HG03095 (cell line): ENCODE measurements around the gene STEAP1B.
"Not testable (repeated sequence)": the region's sequence is repeated elsewhere in the genome, so short reads cannot be mapped to it uniquely, and the experiment has no call there.

Experiments used
- ATAC-seq: cut with Tn5 transposase; IDR thresholded peaks from one replicate; pipeline ENCODE4 v1.9.1; 2021; ENCODE audit warnings: moderate library complexity; ENCODE audit not compliant: unreplicated experiment

STEAP1B gene

GRCh38 chr7:22460363-22460988, 39.5 kb downstream of the STEAP1B start:
- no peak for ATAC-seq

DNA sequence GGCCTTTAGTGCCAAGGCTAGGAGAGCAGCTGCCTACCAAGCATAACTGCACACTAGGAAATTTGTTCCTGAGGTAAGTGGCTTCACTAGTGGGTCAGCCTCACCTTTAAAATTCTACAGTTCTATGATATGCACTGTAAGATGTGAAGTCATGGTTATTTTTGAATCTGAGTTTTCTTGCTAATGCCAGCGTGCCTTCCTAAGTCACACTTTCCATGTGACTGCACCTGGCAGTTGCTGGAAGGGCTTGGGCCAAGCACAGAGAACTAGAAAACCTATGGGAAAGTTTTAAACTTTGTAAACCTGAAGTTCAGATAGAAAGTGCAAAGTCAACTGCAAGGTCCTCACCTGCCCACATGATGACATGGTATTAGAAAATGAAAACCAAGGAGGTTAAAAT, 42.5 kb downstream of the STEAP1B start:
- ATAC-seq, result no peak

DNA sequence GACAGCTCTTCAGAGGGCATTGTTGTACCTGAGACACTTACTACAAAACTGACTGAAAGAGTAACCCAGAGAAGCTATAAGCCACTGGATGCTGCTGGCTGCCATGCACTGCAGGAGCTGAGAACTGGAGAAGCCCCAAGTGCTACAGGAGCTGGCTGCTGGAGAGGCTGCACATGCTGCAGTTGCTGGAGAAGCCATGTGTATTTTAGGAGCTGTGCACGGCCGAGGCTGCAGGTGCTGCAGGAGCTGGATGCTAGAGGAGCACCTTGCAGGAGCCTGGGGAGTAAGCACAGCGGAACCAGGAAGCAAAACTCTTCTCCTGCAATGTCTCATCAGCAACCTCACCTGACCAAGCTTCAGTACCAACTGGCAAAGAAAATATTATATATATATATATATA, 45.5 kb downstream of the STEAP1B start:
- ATAC-seq, result no peak

DNA sequence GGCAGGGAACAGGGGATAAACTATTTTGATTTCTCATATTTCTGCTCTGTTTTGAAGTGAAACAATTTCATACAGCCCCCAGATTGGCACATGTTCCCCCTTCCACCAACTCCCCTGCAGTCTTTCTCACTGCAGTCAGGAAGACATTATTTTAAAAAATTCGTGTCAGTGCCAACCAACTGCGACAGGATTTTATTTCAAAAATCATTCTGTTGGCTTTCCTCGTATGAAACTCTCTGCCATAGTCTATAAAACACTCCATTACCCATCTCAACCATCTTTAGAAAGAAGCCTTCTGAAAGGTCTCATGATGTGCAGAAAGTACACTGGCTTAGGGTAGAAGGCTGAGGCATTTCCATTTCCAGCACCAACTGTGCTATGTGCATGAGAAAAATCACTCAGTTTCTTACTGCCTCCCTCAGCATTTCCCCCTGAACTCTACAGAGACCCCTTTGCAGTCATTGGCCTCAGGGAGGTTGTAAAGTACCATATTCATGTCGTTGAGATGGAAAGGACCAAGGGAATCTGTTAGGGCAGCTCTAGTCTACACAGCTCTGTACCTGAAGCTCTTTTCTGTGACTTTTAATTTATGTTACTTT, 46.9 kb downstream of the STEAP1B start:
- no peak for ATAC-seq

- ATAC-seq, result no peak
Measured at GRCh38 chr7:22452142-22452959, 47.6 kb downstream of the STEAP1B start.

DNA sequence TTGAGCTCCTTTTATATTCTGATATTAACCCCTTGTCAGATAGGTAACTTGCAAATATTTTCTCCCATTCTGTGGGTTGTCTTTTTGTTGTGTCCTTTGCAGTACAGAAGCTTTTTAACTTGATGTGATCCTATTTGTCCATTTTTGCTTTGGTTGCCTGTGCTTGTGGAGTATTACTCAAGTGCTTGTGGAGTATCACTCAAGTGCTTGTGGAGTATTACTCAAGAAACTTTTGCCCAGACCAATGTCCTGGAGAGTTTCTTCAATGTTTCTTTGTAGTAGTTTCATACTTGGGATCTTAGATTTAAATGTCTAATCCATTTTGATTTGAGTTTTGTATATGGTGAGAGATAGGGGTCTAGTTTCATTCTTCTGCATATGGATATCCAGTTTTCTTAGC, 50.0 kb downstream of the STEAP1B start:
- not testable (repeated sequence) for ATAC-seq

DNA sequence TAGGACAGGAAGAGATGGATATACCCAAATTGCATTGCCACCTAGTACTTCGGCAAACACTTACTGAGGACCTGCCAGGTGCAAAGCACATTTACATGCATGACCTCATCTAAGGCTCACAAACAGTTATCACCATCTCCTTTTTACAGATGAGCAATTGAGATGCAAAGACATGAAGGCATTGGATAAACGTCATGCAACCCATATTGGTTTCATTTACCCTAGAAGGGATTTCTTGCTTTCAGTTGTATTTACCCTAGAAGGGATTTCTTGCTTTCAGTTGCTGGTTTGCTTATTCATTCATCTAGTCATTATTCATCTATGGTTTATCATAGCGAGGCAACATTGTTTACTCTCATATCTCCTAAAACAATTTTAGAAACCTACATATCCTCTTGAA, 52.2 kb downstream of the STEAP1B start:
- peak; percentile 77 for ATAC-seq

- ATAC-seq, result peak; percentile 22
Measured at GRCh38 chr7:22447008-22447407, 53.0 kb downstream of the STEAP1B start.

- ATAC-seq, result no peak
Measured at GRCh38 chr7:22445853-22446252, 54.1 kb downstream of the STEAP1B start.

GRCh38 chr7:22445140-22445743, 54.7 kb downstream of the STEAP1B start:
- no peak for ATAC-seq

GRCh38 chr7:22444181-22444971, 55.6 kb downstream of the STEAP1B start:
- ATAC-seq, result no peak

GRCh38 chr7:22443370-22444180, 56.4 kb downstream of the STEAP1B start:
- ATAC-seq, result no peak

DNA sequence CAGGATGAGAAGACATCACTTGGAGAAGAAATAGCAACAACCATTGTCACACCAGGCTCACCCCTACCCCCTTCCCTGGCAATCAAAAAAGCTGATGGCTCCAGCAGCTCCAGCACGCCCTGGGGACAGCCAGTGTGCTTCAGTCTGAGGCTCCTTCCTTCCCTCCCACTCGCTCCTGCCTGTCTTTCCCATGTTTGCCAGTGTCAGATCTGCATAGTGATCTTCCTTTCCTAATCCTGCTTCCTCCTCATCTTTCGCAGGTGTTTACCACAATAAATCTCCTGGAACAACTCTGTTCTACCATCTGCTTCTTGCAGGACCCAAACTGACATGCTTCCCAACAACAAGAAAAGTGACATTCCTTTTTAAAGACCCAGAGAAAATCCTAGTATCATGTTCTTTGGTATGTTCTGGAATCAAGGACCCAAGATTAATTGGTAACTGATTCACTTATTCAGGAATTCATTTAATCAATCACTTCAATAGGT, 57.1 kb downstream of the STEAP1B start:
- ATAC-seq, result no peak

DNA sequence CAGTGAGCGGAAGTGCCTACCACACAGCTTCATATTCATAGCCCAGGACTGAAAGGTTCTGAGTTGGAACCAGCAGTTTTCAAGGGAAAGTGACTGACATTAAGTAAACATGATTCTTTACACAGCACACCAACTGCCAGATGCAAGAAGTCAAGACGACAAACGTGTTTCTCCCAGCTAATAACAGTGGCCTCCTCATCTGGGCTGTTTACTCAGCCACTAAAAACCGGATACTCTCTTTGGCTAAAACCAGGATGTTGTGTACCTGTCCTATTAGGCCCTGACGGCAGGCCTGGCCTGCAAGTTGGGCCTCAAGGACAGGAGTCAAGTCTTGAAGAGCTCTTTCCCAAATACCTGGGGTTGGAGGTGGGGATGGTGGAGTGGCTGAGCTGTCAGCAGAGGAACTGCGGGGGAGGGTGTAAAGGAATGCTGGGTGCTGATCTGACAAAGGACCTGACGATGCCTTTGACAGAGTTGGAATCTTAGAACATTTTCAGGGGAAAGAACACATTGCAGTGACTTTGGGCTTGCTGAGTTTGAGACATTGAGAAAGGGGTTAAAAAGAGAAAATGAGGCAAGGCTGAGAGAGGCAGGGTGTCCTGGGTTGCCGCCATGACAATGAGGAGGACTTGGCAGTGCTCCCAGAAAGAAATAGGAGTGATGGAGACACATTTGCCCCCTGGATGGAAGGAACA, 57.7 kb downstream of the STEAP1B start:
- ATAC-seq, result no peak

GRCh38 chr7:22441157-22441556, 58.8 kb downstream of the STEAP1B start:
- ATAC-seq, result no peak

- ATAC-seq, result peak; percentile 45
Measured at GRCh38 chr7:22438994-22439393, 61.0 kb downstream of the STEAP1B start.

- not testable (repeated sequence) for ATAC-seq
Measured at GRCh38 chr7:22436552-22436951, 63.4 kb downstream of the STEAP1B start.

DNA sequence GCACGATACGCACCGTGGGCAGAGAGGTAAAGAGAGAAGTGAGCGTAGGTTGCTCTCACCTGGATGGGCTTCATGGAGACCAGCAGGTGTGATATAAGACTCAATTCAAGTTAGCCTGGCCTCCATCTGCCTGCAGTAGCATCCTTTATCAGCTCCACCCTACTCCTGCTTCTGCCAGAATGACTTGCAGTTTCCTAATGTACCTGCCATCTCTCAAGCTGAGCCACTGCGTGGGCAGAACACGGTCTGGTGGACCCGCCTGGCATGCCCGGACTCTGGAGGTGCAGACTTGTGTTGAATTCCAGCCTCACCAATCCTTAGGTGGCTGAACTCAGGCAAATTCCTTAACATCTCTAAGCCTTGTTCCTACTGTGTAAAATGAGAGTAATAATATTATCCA, 64.3 kb downstream of the STEAP1B start:
- ATAC-seq, result peak; percentile 13

DNA sequence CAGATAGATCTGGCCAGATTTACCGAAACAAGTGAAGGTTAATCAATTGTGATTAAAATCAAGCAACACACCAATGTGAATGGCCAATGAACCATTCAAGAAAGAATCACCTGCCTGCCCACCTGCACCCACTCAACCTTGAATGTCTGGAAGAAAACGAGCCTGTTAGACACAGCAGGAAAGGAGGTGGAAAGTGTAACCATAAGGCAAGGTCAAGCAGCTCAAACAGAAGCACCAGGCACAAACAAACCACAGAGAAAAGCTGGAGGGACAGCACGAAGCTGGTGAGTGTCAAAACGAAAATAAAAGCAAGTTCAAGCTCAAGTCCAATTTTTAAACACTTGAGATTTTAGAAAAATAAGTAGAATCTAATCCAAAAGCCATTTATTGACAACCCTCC, 64.9 kb downstream of the STEAP1B start:
- ATAC-seq, result peak; percentile 84
